CD4-positive, CD25-positive, alpha-beta regulatory T cell (primary cell): ENCODE results near the gene DPH1. TPM values are rescaled to one million over a fixed set of nuclear protein-coding genes. Genes with fewer than 3 reads are reported as not detected.

Source experiments
- polyA plus RNA-seq, 4 donors: library from polyadenylated mRNA; unstranded; fragments of 300-500 nt; fragmentation: Illumina TruSeq; gene quantifications; one replicate each; pipeline ENCODE4 v1.2.3, GENCODE V29; 2021
- total RNA-seq: library from RNA; stranded (reverse); gene quantifications from one replicate; pipeline ENCODE4 v1.2.3, GENCODE V29; 2022

DPH1 gene
- total and polyA plus RNA-seq, 5 donors from 2014 or later: 32.4 to 70.0 (median 38.2) TPM

Other genes with a start within 250 kb of the DPH1 start
- 25.8 TPM for gene SMYD4, start 200.3 kb upstream of the DPH1 start, total RNA-seq
- gene SMYD4, start 200.3 kb upstream of the DPH1 start, polyA plus RNA-seq: 10 to 100 TPM in 3 of 4 donors, 1 to 10 TPM in 1; 7.2 to 12.5 (median 12.2) TPM
- gene RPA1, start 200.1 kb upstream of the DPH1 start, total RNA-seq: 66.3 TPM
- gene RPA1, start 200.1 kb upstream of the DPH1 start, polyA plus RNA-seq: 10 to 100 TPM; 69.7 to 94.5 (median 81.7) TPM
- gene RTN4RL1, start 4.8 kb upstream of the DPH1 start, total RNA-seq: 0.35 TPM
- under 1 TPM in 2 of 4 donors, not detected in 2; 0.14 to 0.28 TPM for gene RTN4RL1, start 4.8 kb upstream of the DPH1 start, polyA plus RNA-seq
- 30.8 TPM for gene OVCA2, start 11.9 kb downstream of the DPH1 start, total RNA-seq
- gene OVCA2, start 11.9 kb downstream of the DPH1 start, polyA plus RNA-seq: 100 to 1,000 TPM in 1 of 4 donors, 10 to 100 TPM in 3; 64.3 to 106 (median 80.2) TPM
- 1.3 TPM for gene HIC1, start 24.9 kb downstream of the DPH1 start, total RNA-seq
- under 1 TPM in 3 of 4 donors, not detected in 1; 0.14 to 0.75 (median 0.54) TPM for gene HIC1, start 24.9 kb downstream of the DPH1 start, polyA plus RNA-seq